ENCODE results near the gene DLG2.

The DLG2 gene

DNA sequence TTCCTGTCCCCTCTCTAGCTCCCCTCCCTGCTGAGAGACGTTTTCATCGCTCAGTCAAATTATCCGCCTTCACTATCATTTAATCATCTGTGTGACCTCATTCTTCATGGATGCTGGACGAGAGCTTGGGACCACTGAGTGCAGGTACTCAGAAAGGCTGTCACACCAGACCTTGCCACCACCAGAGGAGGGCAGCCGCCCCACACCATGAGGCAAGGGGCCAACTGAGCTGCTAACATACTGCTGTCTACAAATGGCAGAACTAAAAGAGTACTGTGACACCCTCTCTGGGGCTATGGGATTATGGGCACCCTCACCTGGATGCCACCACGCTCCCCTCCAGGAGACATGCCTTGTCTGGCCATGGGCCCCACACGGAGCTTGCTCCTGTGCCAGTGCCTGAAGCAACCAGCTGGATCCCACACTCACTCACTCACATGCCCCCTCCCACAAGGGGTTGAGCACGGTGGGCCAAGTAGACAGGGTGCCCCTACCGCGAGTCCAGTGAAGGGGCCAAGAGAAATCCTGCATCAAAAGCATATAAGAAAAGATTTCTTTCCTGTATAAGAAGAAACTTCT, 1670.9 kb downstream of the DLG2 start:
- DNase-seq: no peak

DNA sequence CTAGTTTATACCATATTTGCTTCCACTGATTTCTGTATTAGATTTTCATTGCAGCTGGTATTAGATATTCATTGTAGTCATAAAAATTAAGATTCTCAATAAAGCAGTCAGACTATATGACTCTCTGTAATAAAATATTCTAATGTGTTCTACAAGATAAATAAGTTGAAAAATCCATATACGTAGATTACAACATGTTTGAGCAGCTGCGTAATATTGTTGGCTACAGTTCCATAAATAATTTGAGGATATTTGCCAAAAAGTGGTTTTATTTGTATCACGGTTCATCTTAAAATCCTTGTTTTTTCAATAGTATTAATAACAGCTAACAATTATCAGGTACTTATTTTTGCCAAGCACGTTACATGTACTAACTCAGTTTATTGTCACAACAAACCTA, 1672.4 kb downstream of the DLG2 start:
- DNase-seq: no peak

DNA sequence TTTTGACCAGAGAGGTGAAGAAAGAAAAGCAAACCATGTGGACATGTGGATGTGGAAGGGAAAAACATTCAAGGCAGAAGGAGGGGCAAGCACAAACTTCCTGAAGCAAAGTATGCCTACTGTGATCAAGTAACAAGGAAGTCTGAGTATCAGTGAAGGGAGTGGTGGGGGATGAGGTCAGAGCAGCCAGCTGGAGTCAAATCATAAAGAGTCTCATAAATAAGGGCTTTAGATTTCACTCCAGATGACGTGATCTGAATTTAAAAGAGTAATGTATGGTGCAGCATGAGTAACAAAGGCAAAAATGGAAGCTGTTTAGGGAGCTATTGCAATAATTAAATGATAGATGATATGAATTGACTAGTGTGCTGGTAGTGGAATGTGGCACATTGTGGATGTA, 1675.6 kb downstream of the DLG2 start:
- DNase-seq: no peak

DNA sequence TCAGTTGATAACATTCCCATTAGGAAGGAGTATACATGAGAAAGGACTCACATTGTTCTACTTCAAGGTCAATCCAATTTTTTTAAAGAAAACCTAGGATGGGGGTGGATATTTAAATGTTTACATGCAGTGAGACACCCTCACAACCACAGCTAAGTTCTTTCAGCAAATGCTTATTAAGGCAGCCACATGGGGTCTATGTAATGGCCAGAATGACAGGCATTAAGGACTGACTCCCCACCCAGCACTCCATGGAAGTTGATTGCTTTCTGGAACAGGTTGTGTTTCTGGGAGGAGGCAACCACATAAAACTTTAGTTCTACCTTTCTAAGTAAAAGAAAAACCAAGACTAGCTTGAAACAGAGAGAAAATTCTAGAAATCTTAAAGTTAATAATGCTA, 1678.9 kb downstream of the DLG2 start:
- DNase-seq: no peak

DNA sequence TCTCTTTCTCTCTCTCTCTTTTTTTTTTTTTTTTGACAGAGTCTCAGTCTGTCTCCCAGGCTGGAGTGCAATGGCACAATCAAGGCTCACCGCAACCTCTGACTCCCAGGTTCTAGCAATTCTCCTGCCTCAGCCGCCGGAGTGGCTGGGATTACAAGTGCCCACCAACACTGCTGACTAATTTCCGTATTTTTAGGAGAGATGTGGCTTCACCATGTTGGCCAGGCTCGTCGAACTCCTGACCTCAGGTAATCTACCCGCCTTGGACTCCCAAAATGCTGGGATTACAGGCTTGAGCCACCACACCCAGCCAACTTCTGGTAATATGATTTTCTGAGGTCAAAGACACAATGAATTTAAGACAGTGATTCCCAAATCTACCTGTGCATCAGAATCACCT, 1681.2 kb downstream of the DLG2 start:
- no peak for DNase-seq

DNA sequence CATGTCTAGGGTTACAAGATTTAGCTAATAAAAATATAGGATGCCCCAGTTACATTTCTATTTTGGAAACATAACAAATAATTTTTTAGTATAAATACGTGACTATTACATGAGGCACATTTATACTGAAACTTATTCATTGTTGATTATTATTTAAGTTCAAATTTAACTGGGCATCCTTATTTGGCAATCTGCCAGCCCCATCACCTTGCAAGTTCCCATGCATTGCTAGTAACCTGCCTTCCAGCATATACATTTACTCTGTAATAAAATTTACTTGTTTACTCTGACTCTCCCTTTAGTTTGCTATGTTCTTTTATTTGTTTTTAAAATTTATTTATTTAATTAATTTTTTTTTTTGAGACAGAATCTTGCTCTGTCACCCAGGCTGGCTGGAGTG, 1686.1 kb downstream of the DLG2 start:
- no peak for DNase-seq

DNA sequence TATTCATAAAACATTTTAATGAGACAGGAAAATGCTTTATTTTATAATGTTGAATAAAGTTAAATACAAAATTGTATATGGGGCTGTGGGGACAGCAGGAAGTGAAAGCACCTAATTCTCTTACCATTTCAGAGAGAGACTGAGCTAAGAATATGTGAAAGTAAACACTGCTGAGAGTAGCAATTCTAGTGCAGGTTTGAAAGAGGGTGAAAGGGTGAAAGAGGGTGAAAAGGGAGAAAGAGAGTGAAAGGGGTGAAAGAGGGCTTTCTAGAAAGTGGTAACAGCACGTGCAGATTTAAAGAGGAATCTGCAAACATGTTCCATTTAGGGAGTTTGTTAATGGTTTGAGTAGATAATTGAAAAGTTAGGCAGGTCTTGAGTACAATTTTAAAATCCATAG, 1689.0 kb downstream of the DLG2 start:
- no peak for DNase-seq

DNA sequence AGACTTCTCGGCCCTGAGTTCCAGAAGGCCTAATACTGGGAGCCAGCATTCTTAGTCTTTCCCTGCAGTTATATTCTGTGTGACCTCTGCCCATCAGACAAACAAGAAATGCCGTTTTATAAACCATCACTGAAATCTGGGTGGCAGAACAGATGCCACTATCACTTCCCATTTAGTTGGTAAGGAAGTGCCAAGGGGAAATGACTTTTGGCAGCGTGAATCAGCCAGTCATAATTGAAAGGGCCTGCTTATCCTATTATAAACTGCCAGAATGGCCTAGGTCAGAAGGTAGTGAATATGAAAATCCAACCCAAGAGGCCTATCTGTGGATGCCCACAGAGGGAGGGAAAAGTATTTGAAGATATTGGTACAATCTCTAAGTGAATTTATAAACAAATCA, 1694.1 kb downstream of the DLG2 start:
- DNase-seq: no peak

DNA sequence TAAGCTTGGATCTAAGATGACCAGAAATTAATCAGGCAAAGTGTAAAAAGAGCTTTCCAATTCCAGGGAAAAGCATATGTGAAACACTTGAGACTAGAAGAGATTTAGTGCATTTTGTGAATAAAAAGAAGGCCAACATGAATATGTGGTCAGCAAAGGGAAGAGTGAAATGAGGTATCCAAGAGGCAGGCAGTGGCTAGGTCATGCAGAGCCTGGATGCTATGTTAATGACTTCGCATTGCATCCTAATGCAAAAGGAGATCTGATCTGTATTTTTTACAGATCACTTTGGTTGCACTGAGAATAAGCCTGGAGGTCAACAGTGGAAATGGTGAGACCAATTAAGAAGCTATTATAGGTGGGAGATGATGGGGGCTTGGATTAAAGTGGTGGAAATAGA, 1699.7 kb downstream of the DLG2 start:
- DNase-seq: no peak

DNA sequence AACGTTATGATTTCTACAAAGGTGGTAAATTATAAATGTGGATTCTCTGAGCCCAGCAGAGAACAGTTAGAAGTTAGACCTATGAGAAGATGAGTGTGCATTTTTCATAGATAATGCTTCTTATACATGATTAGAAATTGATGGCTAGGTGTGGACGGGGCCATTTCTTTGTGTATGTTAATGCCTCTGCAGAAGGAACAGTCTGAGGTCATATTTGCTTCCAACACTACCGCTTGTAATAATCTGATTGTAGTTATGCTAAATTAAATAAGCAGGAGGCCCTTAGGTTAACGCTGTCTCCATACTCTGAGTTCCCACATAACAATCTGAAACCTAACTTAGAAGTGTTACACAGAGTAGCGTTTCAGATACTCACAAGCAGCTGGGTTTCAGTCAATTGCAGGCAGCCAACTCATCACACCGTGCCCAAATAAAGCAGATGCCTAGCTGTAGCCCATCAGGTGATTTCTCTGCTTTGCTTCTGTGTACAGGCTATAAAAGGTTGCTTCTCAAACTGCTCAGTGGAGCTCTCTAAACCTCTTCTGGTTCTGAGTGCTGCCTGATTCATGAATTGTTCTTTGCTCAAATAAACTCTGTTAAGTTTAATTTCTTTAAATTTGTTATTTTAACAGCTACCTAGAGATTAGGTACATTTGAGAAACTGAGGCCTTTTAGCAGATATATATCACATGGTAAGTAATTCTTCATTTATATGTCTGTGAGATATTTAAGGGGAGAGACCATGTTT, 1702.2 kb downstream of the DLG2 start:
- no peak for DNase-seq

DNA sequence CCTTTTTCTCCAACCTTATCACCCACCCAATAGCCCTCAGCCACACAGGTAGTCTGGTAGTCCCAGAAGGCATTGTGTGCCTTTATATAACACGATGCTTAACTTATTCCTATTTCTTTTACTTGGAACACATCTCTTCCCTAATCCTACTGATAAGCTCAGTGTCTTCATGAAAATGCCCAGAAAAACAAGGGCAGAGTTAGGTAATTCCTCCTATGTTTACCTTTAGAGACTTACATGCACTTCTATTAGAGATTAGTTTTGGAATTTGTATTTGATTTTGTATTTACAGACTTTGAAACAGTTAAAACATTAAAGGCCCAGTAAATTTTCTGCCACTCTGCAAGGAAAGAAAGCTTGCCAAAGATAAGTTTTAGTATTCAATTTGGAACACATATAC, 1703.2 kb downstream of the DLG2 start:
- no peak for DNase-seq

DNA sequence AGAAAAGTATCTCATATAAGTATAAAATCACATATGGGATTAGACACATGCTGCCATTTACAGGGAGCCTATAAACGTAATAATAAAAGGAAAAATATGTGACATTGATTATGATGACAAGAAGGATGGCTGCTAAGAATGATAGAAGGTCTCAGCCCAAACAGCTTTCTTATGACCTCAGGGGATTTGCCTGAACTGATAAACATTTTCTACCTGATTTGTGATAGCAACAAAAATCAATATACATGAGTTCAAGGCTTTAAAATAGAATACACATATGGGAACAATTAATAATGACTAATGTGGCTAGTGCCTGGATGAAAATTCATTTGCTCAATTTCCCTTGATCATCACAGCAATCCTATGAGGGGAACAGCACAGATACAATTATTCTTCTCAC, 1704.2 kb downstream of the DLG2 start:
- DNase-seq: no peak

DNA sequence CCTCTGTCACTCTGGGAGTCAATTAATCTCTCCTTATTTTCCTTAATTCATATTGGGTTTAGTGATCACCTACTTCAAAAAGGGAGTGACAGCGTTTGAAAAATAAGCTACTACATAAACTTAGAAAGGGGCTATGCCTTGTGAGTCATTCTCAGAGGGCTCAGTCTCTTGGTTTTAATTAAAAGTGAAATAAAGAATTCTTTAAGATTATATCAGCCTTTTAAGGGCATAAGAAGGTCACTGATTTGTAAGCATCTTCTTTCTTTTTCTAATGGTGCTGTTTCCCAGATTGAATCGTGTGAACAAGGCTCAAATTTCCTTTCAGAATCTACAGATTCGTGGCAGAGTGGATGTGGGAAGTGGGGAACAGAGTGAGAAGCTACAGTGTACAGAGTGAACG, 1704.8 kb downstream of the DLG2 start:
- no peak for DNase-seq

DNA sequence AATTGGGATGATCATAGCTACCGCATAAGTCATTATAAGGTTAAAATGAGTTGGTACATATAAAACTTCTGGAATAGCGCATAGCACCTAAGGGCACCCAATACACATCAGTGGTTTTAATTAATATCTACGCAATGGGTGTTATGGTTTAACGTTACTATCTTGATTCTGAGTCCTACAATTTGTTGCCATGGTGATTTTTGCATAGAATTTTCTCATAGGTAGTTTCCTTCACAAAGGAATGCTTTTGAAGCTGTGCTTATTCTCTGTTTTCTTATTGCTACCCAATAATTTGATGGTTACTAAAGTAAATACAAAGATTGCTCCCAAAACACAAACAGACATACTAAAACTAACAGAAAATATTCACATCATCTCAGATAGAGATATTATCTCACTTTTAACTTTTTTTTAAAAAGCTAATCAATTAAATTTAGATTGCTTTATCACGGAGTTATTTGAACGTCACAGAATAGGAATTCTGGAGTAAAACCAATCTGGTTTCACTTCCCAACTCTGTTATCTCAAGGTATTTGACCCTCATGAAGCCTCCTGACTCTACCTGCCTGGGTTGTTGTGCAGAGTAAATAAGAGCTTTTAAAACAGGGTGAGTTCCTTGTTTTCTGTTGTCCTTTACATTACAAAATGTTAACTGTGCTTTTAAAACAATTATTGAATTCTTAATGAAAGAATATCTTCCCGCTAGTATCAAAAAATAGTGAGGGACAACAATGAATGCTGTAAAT, 1705.5 kb downstream of the DLG2 start:
- DNase-seq: no peak

DNA sequence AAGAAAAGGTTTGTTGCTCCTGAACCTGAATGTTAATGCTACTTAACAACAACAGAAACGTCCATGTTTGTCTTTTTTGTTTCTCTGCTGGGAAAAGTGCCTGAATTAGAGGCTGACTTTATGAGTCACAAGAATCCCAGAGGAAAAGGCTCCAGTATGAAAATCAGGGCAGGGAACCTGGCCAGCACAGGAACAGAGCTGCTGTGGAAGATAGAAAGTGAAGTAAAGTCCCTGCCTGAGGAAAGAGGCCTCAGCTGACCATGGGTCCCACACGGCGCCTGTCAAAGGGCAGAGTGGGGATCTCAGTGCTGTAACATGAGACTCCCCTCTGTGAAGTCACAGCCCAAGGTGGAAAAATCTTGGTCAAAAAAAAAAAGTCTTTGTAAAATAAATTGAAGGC, 1708.7 kb downstream of the DLG2 start:
- no peak for DNase-seq

DNA sequence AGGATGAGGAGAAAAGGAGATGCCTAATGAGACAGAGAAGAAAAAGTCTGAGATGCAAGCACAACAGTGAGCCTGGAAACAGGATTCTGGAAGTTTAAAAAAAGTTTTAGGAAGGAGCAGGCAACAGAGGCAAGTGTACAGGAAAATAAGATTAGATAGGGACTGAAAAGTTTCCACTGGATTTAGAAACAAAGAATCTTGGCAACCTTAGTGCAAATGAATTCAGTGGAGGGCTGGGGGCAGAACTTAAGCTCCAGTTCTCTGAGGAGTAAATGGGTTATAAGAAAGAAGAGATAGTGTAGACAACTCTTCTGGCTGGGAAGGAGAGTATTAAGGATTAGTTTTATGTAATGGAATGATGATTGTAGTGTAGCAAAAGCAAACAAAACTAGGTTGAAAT, 1712.1 kb downstream of the DLG2 start:
- DNase-seq: no peak

DNA sequence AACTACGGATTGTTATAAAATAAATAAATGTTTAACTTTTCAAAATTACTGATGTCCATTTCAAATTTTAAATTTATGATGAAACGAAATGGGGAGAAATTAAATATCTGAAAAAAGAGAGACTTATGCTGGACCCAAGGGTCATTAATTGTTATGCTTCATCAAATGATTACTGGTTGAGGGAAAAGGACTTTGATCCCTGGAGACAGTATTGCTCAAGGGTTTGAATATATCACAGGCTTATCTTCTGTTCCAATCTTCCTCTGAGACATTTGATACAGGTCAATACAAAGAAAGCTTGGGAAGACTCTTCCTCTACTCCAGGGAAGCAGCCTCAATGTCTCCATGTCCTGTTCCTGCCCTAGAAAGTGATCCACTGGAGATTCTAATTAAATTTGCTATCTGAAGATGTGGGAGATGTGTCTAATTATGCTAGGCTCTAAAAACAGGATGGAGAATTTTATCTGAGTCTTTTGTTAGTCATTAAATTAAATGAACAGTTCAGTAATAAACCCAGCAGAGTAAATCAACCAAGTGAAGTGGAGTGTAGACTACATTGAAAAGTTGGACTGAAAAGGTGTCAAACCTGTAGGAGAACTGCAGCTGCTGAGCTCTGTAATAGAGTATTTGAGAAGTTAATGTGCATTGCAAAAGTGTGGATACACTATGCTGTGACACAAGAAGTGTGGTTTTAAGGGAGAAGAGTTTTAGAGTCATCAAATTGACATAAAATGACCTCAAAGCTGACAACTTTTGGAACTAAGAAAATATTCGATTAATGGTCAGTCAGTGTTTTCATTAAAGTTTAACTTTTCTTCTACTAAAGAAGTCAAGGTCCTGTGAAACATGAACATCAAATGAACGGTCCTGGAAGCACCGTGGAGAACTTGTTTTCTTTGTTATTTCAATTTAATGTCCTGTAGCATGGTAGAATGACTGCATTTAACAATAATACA, 1717.3 kb downstream of the DLG2 start:
- DNase-seq: no peak

DNA sequence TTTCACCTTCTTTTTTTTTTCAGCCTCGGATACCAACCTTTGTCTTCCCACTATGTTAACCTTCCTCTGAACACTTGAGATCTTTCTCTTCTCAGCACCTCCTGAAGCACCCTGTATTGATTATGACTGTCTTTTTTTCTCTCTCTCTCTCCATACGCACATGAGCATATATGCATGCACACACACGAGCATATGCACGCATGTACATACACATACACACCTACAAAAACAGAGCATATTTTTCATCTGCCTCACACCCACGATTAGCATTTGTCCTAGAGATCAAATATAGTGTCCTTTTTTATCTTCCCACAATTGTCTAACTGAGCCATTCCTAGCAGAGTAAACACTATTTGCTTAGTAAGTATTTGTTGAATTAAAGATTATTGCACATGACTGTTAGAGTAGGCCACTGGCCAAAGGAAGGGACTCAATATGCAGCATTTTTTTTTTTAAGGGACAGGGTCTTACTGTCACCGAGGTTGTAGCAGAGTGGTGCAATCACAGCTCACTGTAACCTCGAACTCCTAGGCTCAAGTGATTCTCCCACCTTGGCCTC, 1718.8 kb downstream of the DLG2 start:
- DNase-seq: no peak

DNA sequence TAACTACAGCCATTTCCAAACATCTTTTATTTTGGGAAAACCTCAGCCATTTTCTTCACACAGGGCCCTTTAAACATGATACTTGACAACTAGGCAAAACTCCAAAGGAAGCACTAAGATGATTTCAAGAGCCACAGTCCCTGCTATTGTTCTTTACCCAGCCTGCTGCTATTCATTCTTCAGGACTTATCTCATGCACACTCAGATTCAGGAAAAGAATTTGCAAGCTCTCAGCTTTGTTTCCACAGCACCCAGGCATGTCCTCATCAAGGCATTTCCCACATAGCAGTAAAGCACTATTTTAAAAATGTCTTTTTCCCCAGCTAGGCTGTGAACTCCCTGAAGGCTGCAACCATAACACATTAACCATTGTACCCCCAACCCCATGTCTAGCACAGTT, 1731.6 kb downstream of the DLG2 start:
- no peak for DNase-seq

DNA sequence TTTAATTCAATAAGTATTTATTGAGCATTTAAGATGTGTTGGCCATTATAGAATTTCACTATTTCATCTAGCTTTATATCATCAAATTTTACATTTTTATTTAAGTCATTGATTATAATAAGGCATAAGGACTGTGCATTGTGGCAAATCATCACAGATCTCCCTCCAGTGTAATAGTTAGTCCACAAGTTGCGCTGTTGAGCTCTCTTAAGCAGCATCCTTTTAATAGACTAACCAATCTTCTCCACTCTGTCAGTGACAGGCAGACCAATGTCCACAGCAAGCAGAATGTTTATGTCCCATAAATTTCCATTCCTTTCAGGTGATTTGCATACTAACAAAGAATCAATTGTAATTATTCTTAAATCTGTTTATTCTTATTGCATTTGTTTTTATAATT, 1745.7 kb downstream of the DLG2 start:
- no peak for DNase-seq

DNA sequence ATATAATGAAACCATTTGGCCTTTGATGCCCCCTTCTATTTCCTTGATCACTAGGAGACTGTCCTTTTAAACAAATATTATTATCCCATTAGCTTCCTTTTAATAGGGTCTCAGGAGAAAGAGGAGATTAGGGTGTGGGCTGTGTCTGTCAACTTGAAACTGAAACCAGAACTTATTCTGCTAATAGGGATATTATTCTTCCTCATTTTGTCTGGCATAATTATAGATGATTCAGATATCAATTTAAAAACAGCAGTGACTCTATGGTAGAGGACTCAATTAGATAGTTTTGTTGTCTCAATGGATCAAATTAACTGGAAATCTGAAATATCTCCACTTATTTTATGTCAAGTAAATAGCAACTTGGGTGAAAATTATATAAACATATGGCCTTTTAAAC, 1756.1 kb downstream of the DLG2 start:
- DNase-seq: peak in 1 of 2 donors; percentile 50

DNA sequence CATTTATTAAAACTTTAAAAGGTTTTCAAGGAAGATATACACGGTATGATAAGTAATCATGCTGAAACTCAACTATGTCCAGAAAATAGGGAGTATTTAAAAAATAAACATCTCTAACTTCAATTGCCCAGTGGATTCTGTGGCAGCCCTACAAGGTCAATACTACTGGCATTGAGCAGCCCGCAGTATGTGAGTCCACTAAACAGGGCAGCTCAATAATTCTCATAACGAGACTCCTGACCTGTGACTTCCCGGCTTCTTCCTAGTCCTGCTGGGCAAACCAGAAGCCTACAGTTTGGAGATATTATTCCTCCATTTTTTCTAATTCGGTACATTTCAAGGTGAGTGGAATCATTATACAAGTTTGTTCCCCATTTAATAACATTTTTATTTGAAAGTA, 1760.5 kb downstream of the DLG2 start:
- no peak for DNase-seq

Data from inflammatory macrophage (primary cell).